ENCODE measurements around the gene ODAD3. TPM values are rescaled to one million over a fixed set of nuclear protein-coding genes. Genes with fewer than 3 reads are reported as not detected.

ODAD3 gene
- total RNA-seq, 2 experiments from 2014 or later: not detected

DNA sequence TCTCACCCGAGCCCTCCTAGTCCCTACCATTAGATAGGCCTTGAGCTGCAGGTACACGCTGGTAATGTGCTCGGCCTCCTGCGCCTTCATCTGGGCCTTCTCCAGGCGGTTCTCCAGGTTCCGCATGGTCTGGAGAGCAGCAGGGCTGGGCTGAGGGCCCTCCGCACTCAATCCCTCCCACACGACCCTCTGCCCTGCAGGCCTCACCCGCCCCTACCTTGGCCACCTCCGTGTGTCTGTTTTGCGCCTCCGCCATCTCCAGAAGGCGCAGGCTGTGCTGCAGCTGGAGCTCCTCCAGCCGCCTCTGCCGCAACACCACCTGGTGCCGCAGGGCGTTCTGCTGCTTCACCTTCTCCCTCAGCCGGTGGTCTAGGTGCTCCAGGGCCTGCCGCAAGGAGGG is 8.3 kb downstream of the ODAD3 start:
- ATAC-seq (ENCODE audit: poor library complexity) (no peak), DNase-seq (no peak)
- H3K4me1 ChIP-seq (ENCODE audit: insufficient read depth, low read length): peaks cover 26% of the 10 kb centered on the region
- Mint-ChIP-seq H3K9me3 (no peaks in the 10 kb centered on the region), H3K4me3 (no peak overlapping the region), H3K4me1 (ENCODE audit: low read depth) (peaks cover 18% of the 10 kb centered on the region), H3K27ac (no peak overlapping the region), H3K27me3 (peaks cover 24% of the 10 kb centered on the region), H3K36me3 (ENCODE audit: low read depth) (no peaks in the 10 kb centered on the region)
- POLR2A ChIA-PET: no interaction called here
- TF ChIP-seq, protein P1, sequence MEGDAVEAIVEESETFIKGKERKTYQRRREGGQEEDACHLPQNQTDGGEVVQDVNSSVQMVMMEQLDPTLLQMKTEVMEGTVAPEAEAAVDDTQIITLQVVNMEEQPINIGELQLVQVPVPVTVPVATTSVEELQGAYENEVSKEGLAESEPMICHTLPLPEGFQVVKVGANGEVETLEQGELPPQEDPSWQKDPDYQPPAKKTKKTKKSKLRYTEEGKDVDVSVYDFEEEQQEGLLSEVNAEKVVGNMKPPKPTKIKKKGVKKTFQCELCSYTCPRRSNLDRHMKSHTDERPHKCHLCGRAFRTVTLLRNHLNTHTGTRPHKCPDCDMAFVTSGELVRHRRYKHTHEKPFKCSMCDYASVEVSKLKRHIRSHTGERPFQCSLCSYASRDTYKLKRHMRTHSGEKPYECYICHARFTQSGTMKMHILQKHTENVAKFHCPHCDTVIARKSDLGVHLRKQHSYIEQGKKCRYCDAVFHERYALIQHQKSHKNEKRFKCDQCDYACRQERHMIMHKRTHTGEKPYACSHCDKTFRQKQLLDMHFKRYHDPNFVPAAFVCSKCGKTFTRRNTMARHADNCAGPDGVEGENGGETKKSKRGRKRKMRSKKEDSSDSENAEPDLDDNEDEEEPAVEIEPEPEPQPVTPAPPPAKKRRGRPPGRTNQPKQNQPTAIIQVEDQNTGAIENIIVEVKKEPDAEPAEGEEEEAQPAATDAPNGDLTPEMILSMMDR (IDR thresholded peaks at IDR 0.05): no peak
- no peak overlapping the region for H3K4me3 ChIP-seq (ENCODE audit: low read length)
- CTCF ChIA-PET: interaction anchor here (1.4 kb wide), 1 partner anchor 8 kb away, joined by 4 read pairs; the partner anchor contains the start of genes ODAD3 and PRKCSH
- H3K9me3 ChIP-seq (ENCODE audit: control insufficient read depth in 1 of 2, insufficient read depth in 1 of 2, low read length in 2 of 2): peaks cover 0 to 23% of the 10 kb centered on the region in 2 experiments
- peaks cover 23 to 26% of the 10 kb centered on the region in 2 experiments for H3K27me3 ChIP-seq (ENCODE audit: control insufficient read depth in 1 of 2, insufficient read depth in 2 of 2, low read length in 2 of 2)
- no peaks in the 10 kb centered on the region for H3K36me3 ChIP-seq (ENCODE audit: insufficient read depth, low read length)
- intact Hi-C loops (cut with DNase I, micrococcal nuclease): no loop called here
- no peak overlapping the region for H3K27ac ChIP-seq (ENCODE audit: low read depth in 1 of 2, low read length in 2 of 2)

DNA sequence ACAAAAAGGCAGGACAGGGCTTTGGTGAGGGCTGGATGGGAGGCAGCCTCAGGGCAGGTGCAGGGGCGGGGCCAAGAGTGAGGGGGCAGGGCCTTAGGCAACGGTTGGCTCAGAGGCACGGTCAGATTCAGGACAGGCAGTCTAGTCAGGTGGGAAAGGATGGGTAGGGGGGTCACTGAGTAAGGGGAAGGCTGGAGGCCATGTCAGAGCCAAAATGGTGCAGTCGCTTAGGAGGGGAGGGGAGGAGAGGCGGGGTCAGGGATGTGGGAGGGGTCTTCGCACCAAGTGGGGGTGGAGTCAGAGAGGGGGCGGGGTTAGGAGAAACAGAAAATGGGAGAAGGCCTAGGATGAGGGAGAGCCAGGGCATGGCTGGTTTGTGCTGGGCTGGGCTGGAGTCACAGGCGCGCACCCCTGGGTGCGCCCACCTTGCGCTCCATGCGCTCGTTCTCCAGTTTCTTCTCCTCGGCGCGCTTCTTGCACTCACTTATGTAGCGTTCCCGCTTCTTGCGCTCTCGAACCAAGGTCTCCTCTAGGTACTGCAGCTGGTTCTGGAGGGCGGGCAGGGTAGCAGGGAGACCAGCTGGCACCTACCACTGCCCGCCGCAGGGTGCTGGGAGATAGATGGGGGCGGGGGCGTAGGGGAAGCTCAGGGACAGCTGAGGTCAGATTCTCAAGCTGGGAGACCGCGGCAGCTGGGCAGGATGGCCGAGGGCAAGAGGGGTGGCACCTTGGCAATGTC is 9.0 kb downstream of the ODAD3 start:
- H3K27ac Mint-ChIP-seq: no peak overlapping the region
- Histone ChIP-seq H3K4me1 (ENCODE audit: insufficient read depth, low read length) (peaks cover 33% of the 10 kb centered on the region), H3K27me3 (ENCODE audit: control insufficient read depth in 1 of 2, insufficient read depth in 2 of 2, low read length in 2 of 2) (peaks cover 31 to 33% of the 10 kb centered on the region in 2 experiments), H3K9me3 (ENCODE audit: control insufficient read depth in 1 of 2, insufficient read depth in 1 of 2, low read length in 2 of 2) (peaks cover 0 to 29% of the 10 kb centered on the region in 2 experiments), H3K4me3 (ENCODE audit: low read length) (no peak overlapping the region), H3K36me3 (ENCODE audit: insufficient read depth, low read length) (no peaks in the 10 kb centered on the region), H3K27ac (ENCODE audit: low read depth in 1 of 2, low read length in 2 of 2) (no peak overlapping the region)
- peaks cover 31% of the 10 kb centered on the region for H3K27me3 Mint-ChIP-seq
- peaks cover 26% of the 10 kb centered on the region for H3K4me1 Mint-ChIP-seq (ENCODE audit: low read depth)
- H3K4me3 Mint-ChIP-seq: no peak overlapping the region
- H3K36me3 Mint-ChIP-seq (ENCODE audit: low read depth): no peaks in the 10 kb centered on the region
- intact Hi-C loops (cut with DNase I, micrococcal nuclease): no loop called here
- ChIA-PET POLR2A (no interaction called here), CTCF (interaction anchor here (1.4 kb wide), 1 partner anchor 9 kb away, joined by 4 read pairs; the partner anchor contains the start of genes ODAD3 and PRKCSH)
- ATAC-seq (ENCODE audit: poor library complexity): no peak
- TF ChIP-seq, protein P1 (IDR thresholded peaks at IDR 0.05): no peak
- no peaks in the 10 kb centered on the region for H3K9me3 Mint-ChIP-seq
- DNase-seq: no peak

DNA sequence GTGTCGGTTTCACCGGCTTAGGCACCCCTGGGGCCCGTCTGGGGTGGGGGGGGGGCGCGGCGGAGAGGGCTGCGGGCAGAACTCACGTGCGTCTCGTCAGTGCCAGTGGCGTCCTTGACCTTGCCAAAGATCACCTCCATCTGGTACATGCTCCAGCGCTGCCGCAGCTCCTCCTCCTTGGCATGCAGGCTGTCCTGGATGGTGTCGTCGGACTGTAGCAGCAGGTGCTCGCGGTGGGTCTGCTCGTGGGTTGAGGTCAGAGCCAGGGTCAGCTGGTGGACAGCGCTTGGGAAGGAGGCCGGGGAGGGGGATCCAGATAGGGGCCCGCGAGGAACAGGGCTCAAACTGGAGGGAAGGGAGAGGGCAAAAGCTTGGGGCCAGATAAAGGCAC is 11.1 kb downstream of the ODAD3 start:
- Mint-ChIP-seq H3K27me3 (peaks cover 48% of the 10 kb centered on the region), H3K27ac (no peak overlapping the region), H3K4me1 (ENCODE audit: low read depth) (peaks cover 36% of the 10 kb centered on the region), H3K36me3 (ENCODE audit: low read depth) (no peaks in the 10 kb centered on the region), H3K4me3 (no peak overlapping the region), H3K9me3 (no peaks in the 10 kb centered on the region)
- Histone ChIP-seq H3K27ac (ENCODE audit: low read depth in 1 of 2, low read length in 2 of 2) (no peak overlapping the region), H3K27me3 (ENCODE audit: control insufficient read depth in 1 of 2, insufficient read depth in 2 of 2, low read length in 2 of 2) (peaks cover 49 to 51% of the 10 kb centered on the region in 2 experiments), H3K4me3 (ENCODE audit: low read length) (no peak overlapping the region), H3K36me3 (ENCODE audit: insufficient read depth, low read length) (no peaks in the 10 kb centered on the region), H3K4me1 (ENCODE audit: insufficient read depth, low read length) (peaks cover 45% of the 10 kb centered on the region), H3K9me3 (ENCODE audit: control insufficient read depth in 1 of 2, insufficient read depth in 1 of 2, low read length in 2 of 2) (peaks cover 0 to 36% of the 10 kb centered on the region in 2 experiments)
- intact Hi-C loops (cut with DNase I, micrococcal nuclease): loop anchor here in 1 of 2 experiments (2.0 kb wide), 1 partner anchor 43 kb away; no protein-coding TSS in a partner anchor
- POLR2A ChIA-PET: interaction anchor here (2.6 to 3.0 kb wide), 2 partner anchors 42 to 49 kb away, joined by 15 to 19 read pairs; partner anchors contain the start of gene SWSAP1
- DNase-seq: no peak
- ATAC-seq (ENCODE audit: poor library complexity): no peak
- TF ChIP-seq, protein P1 (IDR thresholded peaks at IDR 0.05): no peak
- CTCF ChIA-PET: interaction anchor here (1.0 to 2.4 kb wide), 2 partner anchors 11 to 43 kb away, joined by 3 to 12 read pairs; partner anchors contain the start of genes ODAD3 and PRKCSH
